Breast epithelium (tissue), 4 donors: ENCODE results near the gene SLC36A4. TPM values are rescaled to one million over a fixed set of nuclear protein-coding genes. Genes with fewer than 3 reads are reported as not detected.

Experiments
- DNase-seq, 2 donors: peaks; one replicate each; pipeline ENCODE4 v3.0.0-alpha.2; 2019; ENCODE audit warnings: low spot score in 2 of 2
- H3K27ac ChIP-seq, 2 donors: fragments of 200-600 bp; sonication (generic) in 1 of 2; one replicate each; pipeline ENCODE4 v1.5.1; 2016 to 2019; ENCODE audit warnings: mild to moderate bottlenecking in 1 of 2
- H3K27me3 ChIP-seq, 2 donors: fragments of 200-600 bp; sonication (generic) in 1 of 2; one replicate each; pipeline versions ENCODE4 v1.5.1 to v1.6.0; 2017 to 2019; ENCODE audit warnings: control low read depth in 1 of 2, mild to moderate bottlenecking in 1 of 2
- H3K36me3 ChIP-seq: fragments of 200-600 bp; one replicate; pipeline ENCODE4 v1.5.1; 2019
- H3K4me1 ChIP-seq, 2 donors: fragments of 200-600 bp; sonication (generic); one replicate each; pipeline ENCODE4 v1.5.1; 2016 to 2019; ENCODE audit warnings: control low read depth in 1 of 2
- H3K4me3 ChIP-seq, 3 donors: fragments of 200-600 bp; sonication (generic); 1 replicate in 2 of 3; 2 replicates in 1 of 3; pipeline ENCODE4 v1.5.1; 2016 to 2019; ENCODE audit warnings: mild to moderate bottlenecking in 3 of 3, moderate library complexity in 2 of 3
- H3K9me3 ChIP-seq, 2 donors: fragments of 200-600 bp; sonication (generic) in 1 of 2; one replicate each; pipeline ENCODE4 v1.5.1; 2016 to 2019; ENCODE audit warnings: control low read depth in 1 of 2
- CTCF ChIP-seq, 3 donors: fragments of 450-650 bp; IDR thresholded peaks; one replicate each; pipeline ENCODE4 v1.5.1; 2016 to 2017; ENCODE audit warnings: antibody characterized with exemption in 3 of 3, mild to moderate bottlenecking in 3 of 3, moderate library complexity in 3 of 3
- POLR2A ChIP-seq: fragments of 450-650 bp; IDR thresholded peaks from one replicate; pipeline ENCODE4 v1.6.1; 2016; ENCODE audit warnings: antibody characterized with exemption, mild to moderate bottlenecking, moderate library complexity
- POLR2AphosphoS5 ChIP-seq, 3 donors: sonication (generic); formaldehyde crosslinking; IDR thresholded peaks; one replicate each; pipeline ENCODE4 v1.6.1; 2017; ENCODE audit warnings: antibody characterized with exemption in 3 of 3
- intact Hi-C: fragments of 100-400 bp; cut with DNase I; formaldehyde crosslinking; loops from one replicate; pipeline ENCODE4 v1.15.1; 2023; ENCODE audit warnings: low total_unique reads
- total RNA-seq, 3 donors: library from RNA; depleted of rRNA; stranded (reverse); fragments of >200 nt; gene quantifications; one replicate each; pipeline ENCODE4 v1.1.0, GENCODE V29; 2016

The SLC36A4 gene
- total RNA-seq, 3 donors from 2014 or later, result 19.8 to 26.3 (median 21.6) TPM

- TF ChIP-seq POLR2A, result no peak
- no peak for TF ChIP-seq POLR2AphosphoS5 (IDR thresholded peaks at IDR 0.05)
- no peak for TF ChIP-seq CTCF (IDR thresholded peaks at IDR 0.05)
- intact Hi-C loops, result no loop called here
- Histone ChIP-seq H3K36me3 (no peaks in the 10 kb centered on the region), H3K27me3 (no peaks in the 10 kb centered on the region), H3K4me1 (peaks cover 0 to 4% of the 10 kb centered on the region in 2 donors), H3K4me3 (no peak overlapping the region), H3K9me3 (no peaks in the 10 kb centered on the region), H3K27ac (no peak overlapping the region)
- no peak for DNase-seq
Measured at GRCh38 chr11:93194673-93195291, 3.0 kb downstream of the SLC36A4 start.

GRCh38 chr11:93193731-93194130 is 4.1 kb downstream of the SLC36A4 start:
- Histone ChIP-seq H3K9me3 (no peaks in the 10 kb centered on the region), H3K4me1 (peaks cover 0 to 4% of the 10 kb centered on the region in 2 donors), H3K27me3 (no peaks in the 10 kb centered on the region), H3K4me3 (no peak overlapping the region), H3K36me3 (no peaks in the 10 kb centered on the region), H3K27ac (no peak overlapping the region)
- TF ChIP-seq POLR2A (no peak), POLR2AphosphoS5 (IDR thresholded peaks at IDR 0.05) (no peak), CTCF (IDR thresholded peaks at IDR 0.05) (no peak)
- intact Hi-C loops, result no loop called here
- no peak for DNase-seq

- H3K27ac ChIP-seq, result no peak overlapping the region
- peaks cover 0 to 4% of the 10 kb centered on the region in 2 donors for H3K4me1 ChIP-seq
- H3K4me3 ChIP-seq, result no peak overlapping the region
- H3K36me3 ChIP-seq, result no peaks in the 10 kb centered on the region
- DNase-seq, result no peak
- intact Hi-C loops, result no loop called here
- TF ChIP-seq POLR2AphosphoS5 (IDR thresholded peaks at IDR 0.05) (no peak), CTCF (IDR thresholded peaks at IDR 0.05) (no peak), POLR2A (no peak)
- H3K27me3 ChIP-seq, result no peaks in the 10 kb centered on the region
- peaks cover 0 to 13% of the 10 kb centered on the region in 2 donors for H3K9me3 ChIP-seq
Measured at GRCh38 chr11:93192163-93192562, 5.6 kb downstream of the SLC36A4 start.

GRCh38 chr11:93189462-93189861 is 8.3 kb downstream of the SLC36A4 start:
- Histone ChIP-seq H3K27me3 (no peaks in the 10 kb centered on the region), H3K36me3 (no peaks in the 10 kb centered on the region), H3K4me1 (no peaks in the 10 kb centered on the region), H3K9me3 (peaks cover 6 to 20% of the 10 kb centered on the region in 2 donors), H3K27ac (no peak overlapping the region), H3K4me3 (no peak overlapping the region)
- TF ChIP-seq CTCF (IDR thresholded peaks at IDR 0.05) (no peak), POLR2AphosphoS5 (IDR thresholded peaks at IDR 0.05) (no peak), POLR2A (no peak)
- DNase-seq, result no peak
- intact Hi-C loops, result no loop called here

- Histone ChIP-seq H3K4me1 (no peaks in the 10 kb centered on the region), H3K27me3 (no peaks in the 10 kb centered on the region), H3K4me3 (no peak overlapping the region), H3K9me3 (peaks cover 6 to 20% of the 10 kb centered on the region in 2 donors), H3K36me3 (no peaks in the 10 kb centered on the region), H3K27ac (no peak overlapping the region)
- intact Hi-C loops, result no loop called here
- TF ChIP-seq POLR2AphosphoS5 (IDR thresholded peaks at IDR 0.05), result no peak
- TF ChIP-seq POLR2A, result no peak
- no peak for DNase-seq
Measured at GRCh38 chr11:93188726-93189125, 9.1 kb downstream of the SLC36A4 start.
